SK-N-SH (cell line): ENCODE data around the gene BTBD2.

ENCODE experiments used
- EZH2phosphoT487 ChIP-seq: fragments of 200-600 bp; sonication (generic); IDR thresholded peaks from 2 replicates; pipeline ENCODE4 v1.6.1; 2017; ENCODE audit warnings: low read depth, mixed run types, mild to moderate bottlenecking, antibody characterized with exemption, moderate library complexity, borderline replicate concordance
- FOXJ3 ChIP-seq: sonication (generic); formaldehyde crosslinking; IDR thresholded peaks from 2 replicates; pipeline ENCODE4 v1.5.1; 2020; ENCODE audit warnings: mild to moderate bottlenecking, missing genetic modification reagents
- GABPA ChIP-seq: IDR thresholded peaks from 2 replicates; pipeline ENCODE4 v1.4.0; 2012; ENCODE audit warnings: low read depth, mild to moderate bottlenecking
- GATA2 ChIP-seq: sonication (generic); formaldehyde crosslinking; IDR thresholded peaks from 2 replicates; pipeline ENCODE4 v1.5.0; 2020; ENCODE audit warnings: mild to moderate bottlenecking, missing genetic modification reagents
- NFIC ChIP-seq: IDR thresholded peaks from 2 replicates; pipeline ENCODE4 v1.4.0; 2012; ENCODE audit warnings: borderline replicate concordance
- POLR2AphosphoS5 ChIP-seq: IDR thresholded peaks from 2 replicates; pipeline ENCODE4 v1.6.1; 2012; ENCODE audit warnings: low read depth, low read length
- RCOR1 ChIP-seq: fragments of 150-350 bp; IDR thresholded peaks from 2 replicates; pipeline ENCODE4 v1.6.1; 2017; ENCODE audit warnings: antibody characterized with exemption, low read length
- TAF1 ChIP-seq: IDR thresholded peaks from 2 replicates; pipeline ENCODE4 v1.6.1; 2012; ENCODE audit warnings: low read depth, mild to moderate bottlenecking, low read length, moderate library complexity, borderline replicate concordance
- YY1 ChIP-seq: IDR thresholded peaks from 2 replicates; pipeline ENCODE4 v1.4.0; 2012; ENCODE audit warnings: low read depth, mild to moderate bottlenecking
- TF ChIP-seq, protein P1 (sequence below): fragments of 200-600 bp; sonication (generic); IDR thresholded peaks from 2 replicates; pipeline ENCODE4 v1.6.1; 2017; ENCODE audit warnings: antibody characterized with exemption, mild to moderate bottlenecking, moderate library complexity
- TF ChIP-seq, protein P2 (sequence below): fragments of 150-350 bp; IDR thresholded peaks from 2 replicates; pipeline ENCODE4 v1.6.1; 2017; ENCODE audit warnings: antibody characterized with exemption, low read length, low read depth, borderline replicate concordance
- TF ChIP-seq, protein P3 (sequence below): IDR thresholded peaks from 2 replicates; pipeline ENCODE4 v1.4.0; 2012; ENCODE audit warnings: low read depth
- TF ChIP-seq, protein P4 (sequence below): IDR thresholded peaks from 2 replicates; pipeline ENCODE4 v1.4.0; 2012; ENCODE audit warnings: low read depth, borderline replicate concordance
- TF ChIP-seq, protein P5 (sequence below): IDR thresholded peaks from 2 replicates; pipeline ENCODE4; 2012

DNA sequence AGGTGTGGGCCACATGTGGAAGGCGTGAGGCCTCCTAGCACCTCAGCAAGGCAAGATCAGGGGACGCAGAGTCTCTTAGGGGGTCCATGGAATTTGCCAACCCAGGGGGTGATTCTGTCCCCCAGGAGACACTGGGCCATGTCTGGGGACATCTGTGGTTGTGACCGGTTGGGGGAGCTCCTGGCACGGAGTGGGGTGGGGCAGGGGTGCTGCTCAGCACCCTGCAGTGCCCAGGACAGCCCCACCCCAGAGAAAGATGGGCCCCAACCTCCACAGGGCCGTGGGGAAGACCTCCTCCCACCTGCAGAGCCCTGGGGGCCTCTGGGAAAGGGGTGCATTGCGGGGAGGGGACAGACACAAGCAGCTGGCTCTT, 31.5 kb upstream of the BTBD2 start:
- TF ChIP-seq, protein P1, sequence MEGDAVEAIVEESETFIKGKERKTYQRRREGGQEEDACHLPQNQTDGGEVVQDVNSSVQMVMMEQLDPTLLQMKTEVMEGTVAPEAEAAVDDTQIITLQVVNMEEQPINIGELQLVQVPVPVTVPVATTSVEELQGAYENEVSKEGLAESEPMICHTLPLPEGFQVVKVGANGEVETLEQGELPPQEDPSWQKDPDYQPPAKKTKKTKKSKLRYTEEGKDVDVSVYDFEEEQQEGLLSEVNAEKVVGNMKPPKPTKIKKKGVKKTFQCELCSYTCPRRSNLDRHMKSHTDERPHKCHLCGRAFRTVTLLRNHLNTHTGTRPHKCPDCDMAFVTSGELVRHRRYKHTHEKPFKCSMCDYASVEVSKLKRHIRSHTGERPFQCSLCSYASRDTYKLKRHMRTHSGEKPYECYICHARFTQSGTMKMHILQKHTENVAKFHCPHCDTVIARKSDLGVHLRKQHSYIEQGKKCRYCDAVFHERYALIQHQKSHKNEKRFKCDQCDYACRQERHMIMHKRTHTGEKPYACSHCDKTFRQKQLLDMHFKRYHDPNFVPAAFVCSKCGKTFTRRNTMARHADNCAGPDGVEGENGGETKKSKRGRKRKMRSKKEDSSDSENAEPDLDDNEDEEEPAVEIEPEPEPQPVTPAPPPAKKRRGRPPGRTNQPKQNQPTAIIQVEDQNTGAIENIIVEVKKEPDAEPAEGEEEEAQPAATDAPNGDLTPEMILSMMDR = no peak
- TF ChIP-seq POLR2AphosphoS5 (no peak), EZH2phosphoT487 (no peak), RCOR1 (no peak), TAF1 (no peak), FOXJ3 (no peak), NFIC (no peak), GATA2 (CRISPR knock-in tag) (no peak), YY1 (no peak), GABPA (no peak)
- TF ChIP-seq, protein P2, sequence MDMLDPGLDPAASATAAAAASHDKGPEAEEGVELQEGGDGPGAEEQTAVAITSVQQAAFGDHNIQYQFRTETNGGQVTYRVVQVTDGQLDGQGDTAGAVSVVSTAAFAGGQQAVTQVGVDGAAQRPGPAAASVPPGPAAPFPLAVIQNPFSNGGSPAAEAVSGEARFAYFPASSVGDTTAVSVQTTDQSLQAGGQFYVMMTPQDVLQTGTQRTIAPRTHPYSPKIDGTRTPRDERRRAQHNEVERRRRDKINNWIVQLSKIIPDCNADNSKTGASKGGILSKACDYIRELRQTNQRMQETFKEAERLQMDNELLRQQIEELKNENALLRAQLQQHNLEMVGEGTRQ = no peak
- TF ChIP-seq, protein P3, sequence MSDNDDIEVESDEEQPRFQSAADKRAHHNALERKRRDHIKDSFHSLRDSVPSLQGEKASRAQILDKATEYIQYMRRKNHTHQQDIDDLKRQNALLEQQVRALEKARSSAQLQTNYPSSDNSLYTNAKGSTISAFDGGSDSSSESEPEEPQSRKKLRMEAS = no peak
- TF ChIP-seq, protein P4, sequence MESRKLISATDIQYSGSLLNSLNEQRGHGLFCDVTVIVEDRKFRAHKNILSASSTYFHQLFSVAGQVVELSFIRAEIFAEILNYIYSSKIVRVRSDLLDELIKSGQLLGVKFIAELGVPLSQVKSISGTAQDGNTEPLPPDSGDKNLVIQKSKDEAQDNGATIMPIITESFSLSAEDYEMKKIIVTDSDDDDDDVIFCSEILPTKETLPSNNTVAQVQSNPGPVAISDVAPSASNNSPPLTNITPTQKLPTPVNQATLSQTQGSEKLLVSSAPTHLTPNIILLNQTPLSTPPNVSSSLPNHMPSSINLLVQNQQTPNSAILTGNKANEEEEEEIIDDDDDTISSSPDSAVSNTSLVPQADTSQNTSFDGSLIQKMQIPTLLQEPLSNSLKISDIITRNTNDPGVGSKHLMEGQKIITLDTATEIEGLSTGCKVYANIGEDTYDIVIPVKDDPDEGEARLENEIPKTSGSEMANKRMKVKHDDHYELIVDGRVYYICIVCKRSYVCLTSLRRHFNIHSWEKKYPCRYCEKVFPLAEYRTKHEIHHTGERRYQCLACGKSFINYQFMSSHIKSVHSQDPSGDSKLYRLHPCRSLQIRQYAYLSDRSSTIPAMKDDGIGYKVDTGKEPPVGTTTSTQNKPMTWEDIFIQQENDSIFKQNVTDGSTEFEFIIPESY = no peak
- TF ChIP-seq, protein P5, sequence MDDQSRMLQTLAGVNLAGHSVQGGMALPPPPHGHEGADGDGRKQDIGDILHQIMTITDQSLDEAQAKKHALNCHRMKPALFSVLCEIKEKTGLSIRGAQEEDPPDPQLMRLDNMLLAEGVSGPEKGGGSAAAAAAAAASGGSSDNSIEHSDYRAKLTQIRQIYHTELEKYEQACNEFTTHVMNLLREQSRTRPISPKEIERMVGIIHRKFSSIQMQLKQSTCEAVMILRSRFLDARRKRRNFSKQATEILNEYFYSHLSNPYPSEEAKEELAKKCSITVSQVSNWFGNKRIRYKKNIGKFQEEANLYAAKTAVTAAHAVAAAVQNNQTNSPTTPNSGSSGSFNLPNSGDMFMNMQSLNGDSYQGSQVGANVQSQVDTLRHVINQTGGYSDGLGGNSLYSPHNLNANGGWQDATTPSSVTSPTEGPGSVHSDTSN = no peak
